Neural progenitor cell (in vitro differentiated cells): ENCODE data around the gene RBM15B. TPM values are rescaled to one million over a fixed set of nuclear protein-coding genes. Genes with fewer than 3 reads are reported as not detected.

Experiments
- DNase-seq: peaks from one replicate; pipeline ENCODE4 v3.0.0-alpha.2; 2016; ENCODE audit warnings: low spot score
- H2AFZ ChIP-seq: fragments of 200-600 bp; sonication (generic); replicated peaks from 2 replicates; pipeline ENCODE4 v1.6.1; 2016; ENCODE audit warnings: antibody characterized with exemption
- H3F3A ChIP-seq: fragments of 200-600 bp; sonication (generic); 2 replicates; pipeline ENCODE4 v1.6.1; 2016; ENCODE audit warnings: antibody characterized with exemption, low read depth
- H3K27ac ChIP-seq: fragments of 200-600 bp; sonication (generic); 2 replicates; pipeline ENCODE4 v1.5.1; 2016; ENCODE audit warnings: mild to moderate bottlenecking
- H3K27me3 ChIP-seq: fragments of 200-600 bp; sonication (generic); 2 replicates; pipeline ENCODE4 v1.6.1; 2016; ENCODE audit warnings: mild to moderate bottlenecking, moderate library complexity
- H3K36me3 ChIP-seq: fragments of 200-600 bp; sonication (generic); 2 replicates; pipeline ENCODE4 v1.5.1; 2016
- H3K4me1 ChIP-seq: fragments of 200-600 bp; sonication (generic); 2 replicates; pipeline ENCODE4 v1.6.1; 2016; ENCODE audit warnings: mixed run types
- H3K4me2 ChIP-seq: fragments of 200-600 bp; sonication (generic); 2 replicates; pipeline ENCODE4 v1.6.1; 2016
- H3K4me3 ChIP-seq: fragments of 200-600 bp; sonication (generic); 2 replicates; pipeline ENCODE4 v1.5.1; 2016
- H3K79me2 ChIP-seq: fragments of 200-600 bp; sonication (generic); 2 replicates; pipeline ENCODE4 v1.6.1; 2016; ENCODE audit warnings: low read depth
- H3K9ac ChIP-seq: fragments of 200-600 bp; sonication (generic); 2 replicates; pipeline ENCODE4 v1.6.1; 2016
- H3K9me3 ChIP-seq: fragments of 200-600 bp; sonication (generic); 2 replicates; pipeline ENCODE4 v1.5.1; 2016; ENCODE audit warnings: low read depth
- H4K20me1 ChIP-seq: fragments of 200-600 bp; sonication (generic); 2 replicates; pipeline ENCODE4 v1.6.1; 2016; ENCODE audit warnings: low read depth
- H3K27ac Mint-ChIP-seq: 3 replicates; pipeline ENCODE4 v1.8.0; 2021; ENCODE audit warnings: mixed read lengths
- H3K27me3 Mint-ChIP-seq: 2 replicates; pipeline ENCODE4 v1.8.0; 2022; ENCODE audit warnings: low read depth, mild to moderate bottlenecking, inconsistent platforms, moderate library complexity, mixed read lengths; ENCODE audit not compliant: insufficient read depth
- H3K36me3 Mint-ChIP-seq: 3 replicates; pipeline ENCODE4 v1.8.0; 2021; ENCODE audit warnings: mixed read lengths
- H3K4me1 Mint-ChIP-seq: 3 replicates; pipeline ENCODE4 v1.8.0; 2021; ENCODE audit warnings: mixed read lengths
- H3K4me3 Mint-ChIP-seq: 3 replicates; pipeline ENCODE4 v1.8.0; 2021; ENCODE audit warnings: mild to moderate bottlenecking, moderate library complexity, mixed read lengths
- H3K9me3 Mint-ChIP-seq: 3 replicates; pipeline ENCODE4 v1.8.0; 2020; ENCODE audit warnings: mixed read lengths
- CTCF ChIP-seq: fragments of 200-600 bp; sonication (generic); IDR thresholded peaks from 2 replicates; pipeline ENCODE4 v1.5.1; 2017; ENCODE audit warnings: antibody characterized with exemption, mild to moderate bottlenecking
- EZH2 ChIP-seq: fragments of 200-600 bp; sonication (generic); IDR thresholded peaks from 2 replicates; pipeline ENCODE4 v1.6.1; 2017; ENCODE audit warnings: antibody characterized with exemption, mild to moderate bottlenecking, moderate library complexity
- EZH2phosphoT487 ChIP-seq: fragments of 200-600 bp; sonication (generic); IDR thresholded peaks from 2 replicates; pipeline ENCODE4 v1.6.1; 2017; ENCODE audit warnings: antibody characterized with exemption
- total RNA-seq: library from RNA; depleted of rRNA; stranded (reverse); fragments of >200 nt; gene quantifications from 2 replicates; pipeline ENCODE4 v1.2.3, GENCODE V29; 2015; ENCODE audit warnings: low replicate concordance

The RBM15B gene
- total RNA-seq, 1 donor from 2014 or later, result 28.1 TPM

DNA sequence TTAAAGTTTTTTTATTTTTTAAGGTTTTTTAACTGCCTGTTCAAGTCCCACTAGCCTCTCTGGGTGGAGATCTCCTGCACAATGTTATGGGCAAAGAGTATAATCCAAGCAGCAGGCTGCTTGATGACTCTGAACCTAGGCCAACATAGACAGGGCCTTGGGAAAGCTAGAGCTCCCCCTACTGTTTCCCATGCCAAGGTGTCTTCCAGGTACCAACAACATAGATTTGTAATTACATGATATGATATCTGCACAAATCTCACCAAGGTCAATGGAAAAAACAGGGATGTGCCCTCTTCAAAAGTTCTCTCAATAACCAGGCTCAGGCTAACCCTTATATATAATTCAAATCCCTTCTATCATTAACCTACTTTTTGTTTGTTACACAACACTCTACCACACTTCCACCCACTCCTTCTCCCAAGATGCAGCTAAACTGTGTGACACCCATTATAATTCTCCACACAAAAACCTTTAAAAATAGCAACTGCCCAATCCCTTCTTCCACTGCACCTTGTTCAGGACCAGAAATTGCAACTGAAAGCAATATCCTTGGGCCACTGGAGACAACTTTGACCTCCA, 43.8 kb downstream of the RBM15B start:
- no peak overlapping the region for H3K27ac Mint-ChIP-seq
- Histone ChIP-seq H3K36me3 (peaks cover 10% of the 10 kb centered on the region), H3K9ac (no peak overlapping the region), H4K20me1 (peaks cover 13% of the 10 kb centered on the region), H3K27ac (no peak overlapping the region), H3K4me2 (no peak overlapping the region), H3F3A (no peaks in the 10 kb centered on the region), H3K79me2 (peaks cover 3% of the 10 kb centered on the region), H3K4me3 (no peak overlapping the region), H2AFZ (no peak overlapping the region), H3K9me3 (no peaks in the 10 kb centered on the region), H3K27me3 (no peaks in the 10 kb centered on the region), H3K4me1 (no peaks in the 10 kb centered on the region)
- no peaks in the 10 kb centered on the region for H3K9me3 Mint-ChIP-seq
- peaks cover 9% of the 10 kb centered on the region for H3K36me3 Mint-ChIP-seq
- TF ChIP-seq EZH2, result no peak
- peak; percentile 78 for TF ChIP-seq CTCF
- peak; percentile 65 for DNase-seq
- H3K4me1 Mint-ChIP-seq, result no peaks in the 10 kb centered on the region
- no peak overlapping the region for H3K4me3 Mint-ChIP-seq
- no peaks in the 10 kb centered on the region for H3K27me3 Mint-ChIP-seq

- H3K9me3 ChIP-seq, result no peaks in the 10 kb centered on the region
- no peaks in the 10 kb centered on the region for H3F3A ChIP-seq
- Mint-ChIP-seq H3K4me3 (no peak overlapping the region), H3K36me3 (peaks cover 15% of the 10 kb centered on the region), H3K9me3 (no peaks in the 10 kb centered on the region), H3K27ac (no peak overlapping the region), H3K27me3 (no peaks in the 10 kb centered on the region), H3K4me1 (no peaks in the 10 kb centered on the region)
- H3K4me2 ChIP-seq, result no peak overlapping the region
- H3K36me3 ChIP-seq, result peaks cover 10% of the 10 kb centered on the region
- no peak overlapping the region for H3K27ac ChIP-seq
- H4K20me1 ChIP-seq, result peaks cover 13% of the 10 kb centered on the region
- no peaks in the 10 kb centered on the region for H3K27me3 ChIP-seq
- H3K9ac ChIP-seq, result no peak overlapping the region
- H3K4me1 ChIP-seq, result no peaks in the 10 kb centered on the region
- no peak overlapping the region for H3K4me3 ChIP-seq
- no peak overlapping the region for H2AFZ ChIP-seq
- no peak for DNase-seq
- TF ChIP-seq EZH2 (no peak), CTCF (no peak), EZH2phosphoT487 (no peak)
- H3K79me2 ChIP-seq, result peaks cover 3% of the 10 kb centered on the region
These were observed 46.0 kb downstream of the RBM15B start for GRCh38 chr3:51436998-51437639.

GRCh38 chr3:51441282-51442030, 50.4 kb downstream of the RBM15B start:
- no peaks in the 10 kb centered on the region for H3K9me3 ChIP-seq
- no peaks in the 10 kb centered on the region for H3K27me3 ChIP-seq
- H3K36me3 ChIP-seq, result peaks cover 6% of the 10 kb centered on the region
- Mint-ChIP-seq H3K27ac (no peak overlapping the region), H3K4me3 (no peak overlapping the region), H3K4me1 (no peaks in the 10 kb centered on the region), H3K36me3 (peaks cover 19% of the 10 kb centered on the region), H3K9me3 (no peaks in the 10 kb centered on the region), H3K27me3 (no peaks in the 10 kb centered on the region)
- H3K4me3 ChIP-seq, result no peak overlapping the region
- H2AFZ ChIP-seq, result no peak overlapping the region
- H3K4me1 ChIP-seq, result no peaks in the 10 kb centered on the region
- H4K20me1 ChIP-seq, result no peaks in the 10 kb centered on the region
- peaks cover 4% of the 10 kb centered on the region for H3K79me2 ChIP-seq
- no peaks in the 10 kb centered on the region for H3F3A ChIP-seq
- no peak overlapping the region for H3K4me2 ChIP-seq
- TF ChIP-seq EZH2, result no peak
- no peak overlapping the region for H3K27ac ChIP-seq
- H3K9ac ChIP-seq, result no peak overlapping the region
- no peak for DNase-seq
